ENCODE measurements around the gene OPTN.
"Not testable (repeated sequence)": the region's sequence is repeated elsewhere in the genome, so short reads cannot be mapped to it uniquely, and the experiment has no call there.

- TF ChIP-seq EP300, CTCF (IDR thresholded peaks at IDR 0.05): not testable (repeated sequence)
Measured at GRCh38 chr10:13083700-13084099, 16.3 kb upstream of the OPTN start.

All from gastroesophageal sphincter (tissue), 3 donors.